Tibial artery (tissue), 4 donors: ENCODE results near the gene DKK3.

ENCODE experiments used
- DNase-seq, 2 donors: peaks; one replicate each; pipeline ENCODE4 v3.0.0-alpha.2; 2019
- H3K27ac ChIP-seq, 2 donors: fragments of 200-600 bp; sonication (generic) in 1 of 2; 1 replicate in 1 of 2; 2 replicates in 1 of 2; pipeline ENCODE4 v1.5.1; 2018 to 2019; ENCODE audit warnings: mild to moderate bottlenecking in 1 of 2
- H3K27me3 ChIP-seq, 2 donors: fragments of 200-600 bp; sonication (generic) in 1 of 2; one replicate each; pipeline versions ENCODE4 v1.5.1 to v1.6.0; 2016 to 2019
- H3K36me3 ChIP-seq, 3 donors: fragments of 200-600 bp; sonication (generic) in 2 of 3; one replicate each; pipeline ENCODE4 v1.5.1; 2016 to 2019; ENCODE audit warnings: mild to moderate bottlenecking in 2 of 3
- H3K4me1 ChIP-seq, 4 donors: fragments of 200-600 bp; sonication (generic) in 2 of 4; 1 replicate in 3 of 4; 2 replicates in 1 of 4; pipeline ENCODE4 v1.5.1; 2016 to 2019
- H3K4me3 ChIP-seq, 2 donors: fragments of 200-600 bp; sonication (generic) in 1 of 2; 1 replicate in 1 of 2; 2 replicates in 1 of 2; pipeline ENCODE4 v1.5.1; 2018 to 2019; ENCODE audit warnings: mild to moderate bottlenecking in 2 of 2
- H3K9me3 ChIP-seq, 3 donors: fragments of 200-600 bp; sonication (generic) in 1 of 3; one replicate each; pipeline ENCODE4 v1.5.1; 2016 to 2019
- CTCF ChIP-seq, 2 experiments: fragments of 200-600 bp in 1 of 2; fragments of 450-650 bp in 1 of 2; IDR thresholded peaks; one replicate each; pipeline ENCODE4 v1.5.1; 2017 to 2019; ENCODE audit warnings: antibody characterized with exemption in 2 of 2, mild to moderate bottlenecking in 1 of 2, moderate library complexity in 1 of 2
- intact Hi-C: fragments of 100-400 bp; cut with DNase I; formaldehyde crosslinking; loops from one replicate; pipeline ENCODE4 v1.15.0; 2023; ENCODE audit warnings: low total_unique reads

Gene DKK3

DNA sequence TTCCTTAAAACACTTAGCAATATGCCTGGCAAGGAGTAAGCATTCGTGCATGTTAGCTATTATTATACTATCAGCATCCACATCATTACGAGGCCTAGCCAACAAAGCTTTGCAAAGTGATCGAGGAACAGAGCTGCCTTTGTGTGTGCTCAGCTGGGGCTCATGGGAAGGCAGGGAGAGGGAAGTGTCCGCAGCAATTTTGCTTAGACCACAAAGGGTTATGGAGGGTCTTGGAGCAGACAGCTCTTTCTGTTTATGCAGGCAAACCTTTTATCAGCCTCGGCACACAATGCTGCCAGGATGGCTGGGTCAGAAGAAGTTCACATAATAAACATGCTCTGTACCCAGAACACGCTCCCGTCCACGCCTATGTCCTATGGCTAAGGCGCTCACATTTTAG is 10.9 kb upstream of the DKK3 start:
- Histone ChIP-seq H3K36me3 (no peaks in the 10 kb centered on the region), H3K9me3 (no peaks in the 10 kb centered on the region), H3K27me3 (no peaks in the 10 kb centered on the region), H3K4me3 (no peak overlapping the region), H3K4me1 (peaks cover 5 to 41% (median 28%) of the 10 kb centered on the region in 4 donors), H3K27ac (peak overlapping the region in 1 of 2 donors; percentile 61)
- no peak for DNase-seq
- intact Hi-C loops: no loop called here
- TF ChIP-seq CTCF (IDR thresholded peaks at IDR 0.05): no peak

DNA sequence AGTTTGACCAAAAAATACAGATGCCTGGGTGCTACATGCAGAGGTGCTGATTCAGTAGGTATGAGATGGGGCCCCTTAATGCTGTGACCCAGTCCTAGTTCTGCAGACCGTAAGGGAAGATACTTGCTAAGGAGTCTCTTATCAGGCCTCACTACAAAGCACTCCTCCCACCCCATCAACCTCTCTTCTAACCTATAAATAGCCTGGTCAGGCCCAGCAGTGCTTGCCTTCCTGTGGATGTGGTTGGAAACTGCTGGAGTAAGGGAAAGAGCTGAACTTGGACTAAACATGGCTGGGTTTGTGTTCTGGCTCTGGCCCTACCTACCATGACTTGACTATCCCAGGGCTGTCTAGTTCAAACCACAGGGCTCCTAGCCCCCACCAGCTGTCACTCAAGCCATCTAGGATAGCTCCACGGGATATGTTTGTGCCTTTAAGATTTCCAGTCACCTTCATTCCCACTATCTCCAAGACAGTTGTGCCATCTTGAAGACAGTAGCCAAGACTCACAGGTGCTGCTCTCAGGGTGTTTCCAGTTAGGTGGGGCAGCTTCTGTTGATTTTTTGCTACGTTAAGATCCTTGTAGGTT is 9.5 kb upstream of the DKK3 start:
- TF ChIP-seq CTCF (IDR thresholded peaks at IDR 0.05): no peak
- Histone ChIP-seq H3K27ac (peak overlapping the region; percentile 54 to 61), H3K4me1 (peaks cover 5 to 41% (median 28%) of the 10 kb centered on the region in 4 donors), H3K4me3 (no peak overlapping the region), H3K9me3 (no peaks in the 10 kb centered on the region), H3K36me3 (no peaks in the 10 kb centered on the region), H3K27me3 (no peaks in the 10 kb centered on the region)
- intact Hi-C loops: no loop called here
- no peak for DNase-seq

- no peak overlapping the region for H3K4me3 ChIP-seq
- no peaks in the 10 kb centered on the region for H3K36me3 ChIP-seq
- peaks cover 5 to 41% (median 28%) of the 10 kb centered on the region in 4 donors for H3K4me1 ChIP-seq
- no peak for TF ChIP-seq CTCF (IDR thresholded peaks at IDR 0.05)
- H3K27me3 ChIP-seq: no peaks in the 10 kb centered on the region
- intact Hi-C loops: no loop called here
- H3K27ac ChIP-seq: peak overlapping the region; percentile 54 to 61
- no peaks in the 10 kb centered on the region for H3K9me3 ChIP-seq
- DNase-seq: no peak
Observed at GRCh38 chr11:12017243-12017678, 8.8 kb upstream of the DKK3 start.

- no peak overlapping the region for H3K4me3 ChIP-seq
Observed at GRCh38 chr11:12016246-12016645, 7.8 kb upstream of the DKK3 start.

GRCh38 chr11:12015486-12015885 is 7.1 kb upstream of the DKK3 start:
- Histone ChIP-seq H3K9me3 (no peaks in the 10 kb centered on the region), H3K4me1 (peaks cover 5 to 41% (median 28%) of the 10 kb centered on the region in 4 donors), H3K27me3 (no peaks in the 10 kb centered on the region), H3K27ac (no peak overlapping the region), H3K4me3 (no peak overlapping the region), H3K36me3 (no peaks in the 10 kb centered on the region)
- DNase-seq: no peak
- no peak for TF ChIP-seq CTCF (IDR thresholded peaks at IDR 0.05)
- intact Hi-C loops: no loop called here

More at GRCh38 chr11:12016246-12016645, 7.8 kb upstream of the DKK3 start:
- intact Hi-C loops: no loop called here
- H3K27me3 ChIP-seq: no peaks in the 10 kb centered on the region
- H3K9me3 ChIP-seq: no peaks in the 10 kb centered on the region
- no peak for TF ChIP-seq CTCF (IDR thresholded peaks at IDR 0.05)
- no peak for DNase-seq
- no peak overlapping the region for H3K27ac ChIP-seq
- H3K36me3 ChIP-seq: no peaks in the 10 kb centered on the region
- peaks cover 5 to 41% (median 28%) of the 10 kb centered on the region in 4 donors for H3K4me1 ChIP-seq
